HG02678 (cell line): ENCODE measurements around the gene GNE.
"Not testable (repeated sequence)": the region's sequence is repeated elsewhere in the genome, so short reads cannot be mapped to it uniquely, and the experiment has no call there.

Experiments
- ATAC-seq: cut with Tn5 transposase; IDR thresholded peaks from one replicate; pipeline ENCODE4 v1.9.1; 2021; ENCODE audit warnings: mild to moderate bottlenecking, moderate library complexity; ENCODE audit not compliant: unreplicated experiment

Gene GNE, protein sequence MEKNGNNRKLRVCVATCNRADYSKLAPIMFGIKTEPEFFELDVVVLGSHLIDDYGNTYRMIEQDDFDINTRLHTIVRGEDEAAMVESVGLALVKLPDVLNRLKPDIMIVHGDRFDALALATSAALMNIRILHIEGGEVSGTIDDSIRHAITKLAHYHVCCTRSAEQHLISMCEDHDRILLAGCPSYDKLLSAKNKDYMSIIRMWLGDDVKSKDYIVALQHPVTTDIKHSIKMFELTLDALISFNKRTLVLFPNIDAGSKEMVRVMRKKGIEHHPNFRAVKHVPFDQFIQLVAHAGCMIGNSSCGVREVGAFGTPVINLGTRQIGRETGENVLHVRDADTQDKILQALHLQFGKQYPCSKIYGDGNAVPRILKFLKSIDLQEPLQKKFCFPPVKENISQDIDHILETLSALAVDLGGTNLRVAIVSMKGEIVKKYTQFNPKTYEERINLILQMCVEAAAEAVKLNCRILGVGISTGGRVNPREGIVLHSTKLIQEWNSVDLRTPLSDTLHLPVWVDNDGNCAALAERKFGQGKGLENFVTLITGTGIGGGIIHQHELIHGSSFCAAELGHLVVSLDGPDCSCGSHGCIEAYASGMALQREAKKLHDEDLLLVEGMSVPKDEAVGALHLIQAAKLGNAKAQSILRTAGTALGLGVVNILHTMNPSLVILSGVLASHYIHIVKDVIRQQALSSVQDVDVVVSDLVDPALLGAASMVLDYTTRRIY

DNA sequence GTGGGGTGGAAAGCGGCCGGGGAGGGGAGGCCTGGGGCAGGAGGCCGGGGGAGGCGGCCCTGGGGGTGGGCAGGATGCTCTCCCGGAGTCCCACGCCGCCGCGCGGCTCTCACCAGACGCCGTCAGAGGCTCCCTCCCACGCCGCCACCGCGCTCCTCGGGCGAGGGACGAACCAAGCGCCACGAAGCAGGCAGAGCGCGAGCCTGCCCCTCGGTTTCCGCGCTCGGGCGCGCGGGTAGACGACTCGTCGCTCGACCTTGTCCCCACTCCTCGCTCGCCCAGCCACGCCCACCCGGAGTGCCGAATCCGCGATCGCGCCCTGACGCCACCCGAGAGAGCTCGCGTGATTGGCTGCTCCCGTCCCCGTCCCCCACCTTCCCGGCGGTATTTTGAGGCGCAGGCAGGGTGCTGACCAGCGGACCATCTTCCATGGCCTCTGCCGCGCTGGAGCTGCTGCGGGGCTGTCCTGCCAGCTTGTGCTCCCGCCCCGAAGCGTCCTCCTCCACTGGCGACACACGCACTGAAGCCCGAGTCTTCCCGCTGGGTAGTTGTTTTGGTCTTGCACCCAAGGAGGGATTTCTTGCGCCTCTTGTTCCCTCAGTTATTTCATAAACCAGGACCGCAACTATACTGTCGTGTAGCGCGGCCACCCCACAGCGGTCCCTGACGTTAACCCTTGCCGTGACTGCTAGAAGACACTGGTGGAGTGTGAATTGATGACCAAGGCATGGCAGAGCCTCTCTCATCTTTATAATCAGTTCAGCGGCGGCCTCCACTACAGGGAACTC lies at the start of gene GNE:
GNE (minus strand) TSS at position 241 of the 788 bp plus-strand sequence. CDS start 9,093 bp downstream, outside the sequence.
- peak; percentile 90 for ATAC-seq

DNA sequence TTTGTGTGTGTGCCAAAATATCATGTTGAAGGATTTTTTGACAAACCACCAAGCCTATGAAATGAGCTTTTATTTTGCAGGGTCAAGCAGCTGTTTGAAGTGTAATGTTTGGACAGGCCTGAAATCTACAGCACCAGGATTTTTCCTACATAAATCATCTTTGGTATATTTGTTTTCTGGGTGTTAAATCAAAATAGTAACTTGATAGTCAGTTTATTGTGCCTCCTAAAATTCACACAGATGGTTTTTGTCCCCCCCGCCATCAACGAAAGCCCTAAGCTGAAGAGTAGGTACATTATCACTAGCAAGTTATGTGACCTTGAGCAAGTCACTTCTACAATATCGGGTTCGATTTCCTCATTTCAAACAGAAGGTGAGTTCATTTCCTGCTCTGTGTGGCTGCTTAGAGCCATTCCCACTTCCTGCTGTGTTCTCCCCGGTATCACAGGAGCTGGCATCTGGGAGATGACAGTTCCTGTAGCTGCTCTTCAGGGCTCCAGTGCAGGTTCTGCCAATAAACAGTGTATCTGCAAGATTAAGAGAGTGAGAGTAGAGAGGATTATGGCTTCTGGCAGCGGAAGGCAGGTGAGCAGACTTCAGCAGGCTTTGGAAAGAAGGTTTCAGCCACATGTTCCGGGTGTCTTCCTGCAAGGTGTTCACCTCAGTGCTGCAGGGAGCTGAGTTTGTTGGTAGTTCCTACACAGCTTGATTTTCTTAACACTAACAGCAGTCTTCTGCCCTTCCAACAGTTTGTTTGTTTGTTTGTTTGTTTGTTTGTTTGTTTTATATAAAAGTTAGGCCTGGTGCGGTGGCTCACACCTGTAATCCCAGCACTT lies 48.4 kb upstream of the GNE start:
- no peak for ATAC-seq

DNA sequence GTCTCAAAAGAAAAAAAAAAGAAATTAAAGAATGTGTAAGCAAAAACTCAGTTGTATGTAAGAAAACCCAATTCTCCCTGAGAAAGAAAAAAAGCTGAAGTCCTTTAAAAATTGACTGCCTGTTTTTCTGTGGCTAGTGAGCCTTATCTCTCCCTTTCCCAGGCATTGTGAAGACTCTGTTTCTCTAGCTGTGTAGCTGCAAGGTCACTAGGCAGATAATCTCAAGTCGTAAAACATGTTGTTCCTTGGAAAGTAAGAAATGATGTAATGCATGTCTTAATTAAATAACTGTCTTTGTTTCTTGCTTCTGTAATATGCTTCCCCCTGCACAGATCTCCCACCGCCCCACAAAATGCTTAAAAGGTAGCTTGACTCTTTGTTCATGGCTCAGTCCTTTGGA lies 46.1 kb upstream of the GNE start:
- not testable (repeated sequence) for ATAC-seq

DNA sequence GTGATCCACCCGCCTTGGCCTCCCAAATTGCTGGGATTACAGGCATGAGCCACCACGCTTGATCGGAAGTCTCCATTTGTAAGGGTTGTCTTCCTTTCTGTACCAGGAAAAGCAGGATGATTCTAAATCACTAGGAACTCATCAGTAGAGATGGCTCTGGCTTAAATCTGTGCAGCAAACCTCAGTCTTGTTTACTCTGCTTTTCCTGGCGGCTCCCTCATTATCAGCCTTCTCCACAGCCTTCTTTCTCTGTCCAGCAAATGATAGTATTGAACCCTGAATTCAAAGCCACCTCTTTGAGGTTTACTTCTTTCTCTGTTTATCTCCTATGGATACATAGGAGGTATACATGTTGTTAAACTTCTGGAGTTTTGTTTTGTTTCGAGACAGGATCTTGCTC lies 43.0 kb upstream of the GNE start:
- ATAC-seq: no peak

DNA sequence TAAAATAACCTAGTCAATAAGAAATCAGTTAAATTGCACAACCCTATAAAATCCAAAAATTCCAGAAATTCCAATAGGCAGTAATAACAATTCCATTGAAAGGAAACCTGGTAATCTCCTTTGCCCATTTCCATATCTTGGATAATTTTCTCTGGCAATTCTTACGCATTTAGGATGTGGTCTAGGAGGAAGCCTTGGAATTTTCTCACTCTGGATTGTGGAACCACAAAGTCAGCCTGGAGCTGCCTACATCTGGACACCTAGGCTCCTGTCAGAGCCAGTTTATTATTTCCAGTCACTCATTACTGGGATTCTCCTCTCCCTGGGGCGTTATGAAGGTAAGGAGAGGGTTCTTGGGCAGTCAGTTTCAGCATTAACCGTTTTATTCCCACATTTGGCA lies 40.3 kb upstream of the GNE start:
- ATAC-seq: no peak

DNA sequence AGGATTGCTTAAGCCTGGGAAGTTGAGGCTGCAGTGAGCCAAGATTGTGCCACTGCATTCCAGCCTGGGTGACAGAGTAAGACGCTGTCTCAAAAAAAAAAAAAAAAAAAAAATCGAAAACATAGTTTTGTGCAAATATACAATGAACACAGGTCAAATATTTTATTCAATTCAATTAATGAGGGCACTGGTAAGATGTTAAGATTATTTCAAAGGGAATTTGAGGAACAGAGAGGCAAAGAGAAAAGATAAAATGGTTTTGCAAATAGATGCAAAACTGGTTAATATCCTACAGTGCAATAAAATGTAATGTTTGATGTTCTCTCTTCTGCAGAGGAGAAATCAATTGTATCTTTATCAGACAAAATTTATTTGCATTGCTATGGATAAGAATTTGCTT lies 39.5 kb upstream of the GNE start:
- ATAC-seq: no peak

DNA sequence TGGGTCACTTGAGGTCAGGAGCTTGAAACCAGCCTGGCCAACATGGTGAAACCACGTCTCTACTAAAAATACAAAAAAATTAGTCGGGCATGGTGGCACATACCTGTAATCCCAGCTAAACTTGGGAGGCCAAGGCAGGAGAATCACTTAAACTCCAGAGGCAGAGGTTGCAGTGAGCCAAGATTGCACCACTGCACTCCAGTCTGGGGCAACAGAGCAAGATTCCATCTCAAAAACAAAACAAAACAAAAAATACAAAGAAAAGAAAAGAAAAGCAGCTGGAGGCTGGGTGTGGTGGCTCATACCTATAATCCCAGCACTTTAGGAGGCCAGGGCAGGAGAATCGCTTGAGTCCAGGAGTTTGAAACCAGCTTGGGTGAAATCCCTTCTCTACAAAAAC lies 36.7 kb upstream of the GNE start:
- ATAC-seq: not testable (repeated sequence)

DNA sequence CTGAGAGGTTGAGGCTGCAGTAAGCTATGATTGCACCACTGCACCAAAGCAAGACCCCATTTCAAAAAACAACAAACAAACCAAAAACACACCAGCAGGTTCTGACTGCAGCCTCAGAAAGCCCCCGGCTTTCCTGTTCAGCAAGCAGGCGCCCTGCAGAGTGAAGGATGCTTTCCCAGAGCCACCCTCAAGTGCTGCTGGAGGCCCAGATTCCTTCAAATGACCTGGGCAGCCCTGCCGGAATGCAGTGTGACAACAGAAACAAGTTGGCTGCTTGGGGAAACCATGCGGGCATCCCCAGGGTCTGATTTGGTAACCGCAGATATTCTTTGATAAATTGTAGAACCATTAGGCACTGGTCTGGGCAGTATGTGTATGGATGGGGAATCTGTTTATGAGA lies 35.7 kb upstream of the GNE start:
- no peak for ATAC-seq

DNA sequence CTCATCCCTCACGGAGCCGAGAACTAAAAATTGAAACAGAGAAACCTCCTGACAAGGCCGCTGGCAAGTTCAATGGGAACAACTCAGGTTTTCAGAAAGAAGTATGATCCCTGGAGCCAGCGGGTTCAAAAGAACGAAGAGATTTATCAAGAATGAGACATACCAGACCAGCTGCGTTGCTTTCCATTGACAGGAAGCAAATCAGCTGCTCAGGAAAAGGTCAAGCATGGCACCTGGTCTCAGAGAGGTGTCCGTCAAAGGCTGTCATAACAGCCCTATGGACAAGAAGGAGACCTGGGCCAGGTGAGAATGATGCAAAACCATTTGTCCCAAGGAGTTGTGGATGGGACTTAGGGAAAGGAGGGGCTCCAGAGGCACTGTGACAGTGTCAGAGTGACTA lies 34.9 kb upstream of the GNE start:
- ATAC-seq: no peak

DNA sequence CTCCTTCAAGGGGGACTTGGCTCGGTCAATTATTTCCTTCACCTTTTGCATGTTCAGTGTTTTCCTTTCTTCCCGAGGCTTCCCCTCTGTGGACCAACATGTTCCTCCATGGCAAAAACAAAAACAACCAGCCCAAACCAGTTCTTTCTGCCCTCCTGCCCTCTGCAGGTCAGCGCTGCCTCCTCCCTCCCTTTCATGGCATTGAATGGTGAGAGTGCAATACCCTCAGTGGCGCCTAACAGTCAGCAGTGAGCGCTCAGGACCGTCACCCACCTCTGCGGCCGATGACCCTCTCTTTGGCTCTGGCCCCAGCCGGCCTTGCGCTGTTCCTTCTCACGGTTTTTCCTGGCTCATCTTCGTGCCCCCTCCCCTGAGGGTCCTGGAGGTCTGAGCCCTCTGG lies 34.4 kb upstream of the GNE start:
- ATAC-seq: no peak

DNA sequence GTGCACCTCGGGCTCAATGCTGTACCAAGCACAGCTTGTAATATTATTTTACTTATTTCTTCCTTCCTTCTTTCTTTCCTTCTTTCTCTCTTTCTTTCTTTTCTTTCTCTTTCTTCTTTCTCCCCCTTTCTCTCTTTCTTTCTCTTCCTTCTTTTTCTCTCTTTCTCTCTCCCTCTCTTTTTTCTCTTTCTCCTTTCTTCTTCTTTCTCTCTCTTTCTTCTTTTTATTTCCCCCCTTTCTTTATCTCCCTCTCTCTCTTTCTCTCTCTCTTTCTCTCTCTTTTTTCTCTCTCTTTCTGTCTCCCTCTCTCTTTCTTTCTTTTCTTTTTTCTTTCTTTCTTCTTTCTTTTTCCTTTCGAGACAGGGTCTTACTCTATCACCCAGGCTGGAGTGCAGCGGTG lies 32.7 kb upstream of the GNE start:
- ATAC-seq: no peak

DNA sequence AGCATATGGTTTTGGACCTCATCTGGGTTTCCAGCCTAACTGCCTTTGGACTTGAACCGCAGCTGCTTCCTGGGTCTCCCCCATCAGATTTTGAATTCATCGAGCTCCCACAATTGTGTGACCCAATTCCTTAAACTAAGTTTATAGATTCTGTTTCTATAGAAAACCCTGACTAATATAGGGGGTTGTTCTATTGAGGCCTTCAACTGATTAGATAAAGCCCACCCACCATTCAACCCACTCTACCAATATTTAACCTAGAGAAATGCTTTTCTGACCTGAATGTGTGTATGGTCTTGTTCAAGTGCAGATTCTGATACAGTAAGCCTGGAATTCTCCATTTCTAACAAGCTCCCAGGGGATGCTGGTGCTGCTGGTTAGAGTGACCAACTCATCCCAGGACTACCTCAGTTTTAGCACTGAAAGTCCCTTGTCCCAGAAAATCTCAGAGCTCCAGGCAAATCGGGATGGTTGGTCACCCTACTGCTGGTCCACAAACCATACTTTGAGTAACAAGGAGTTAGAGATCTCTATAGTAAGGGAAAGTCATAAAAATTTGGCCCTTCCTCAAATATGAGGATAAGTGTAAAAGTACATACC lies 31.7 kb upstream of the GNE start:
- ATAC-seq: no peak

DNA sequence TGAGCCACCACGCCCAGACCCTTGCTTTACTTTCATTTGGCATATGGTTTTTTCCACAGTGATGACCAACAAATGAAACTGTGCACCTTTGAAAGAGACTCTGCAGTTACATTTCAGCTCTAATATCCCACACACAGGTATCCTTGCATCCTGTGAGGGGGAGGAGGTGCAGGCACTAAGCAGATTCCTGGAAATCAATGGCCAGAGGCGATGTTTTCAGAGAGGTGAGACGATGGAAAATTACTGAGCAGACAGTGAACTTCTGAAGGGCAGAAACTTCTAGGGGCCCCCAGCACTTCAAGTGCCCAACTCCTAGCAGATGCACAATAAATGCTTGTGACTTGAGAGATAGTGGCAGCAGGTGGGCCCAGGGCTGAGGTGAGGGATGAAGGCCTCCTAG lies 29.8 kb upstream of the GNE start:
- ATAC-seq: no peak

DNA sequence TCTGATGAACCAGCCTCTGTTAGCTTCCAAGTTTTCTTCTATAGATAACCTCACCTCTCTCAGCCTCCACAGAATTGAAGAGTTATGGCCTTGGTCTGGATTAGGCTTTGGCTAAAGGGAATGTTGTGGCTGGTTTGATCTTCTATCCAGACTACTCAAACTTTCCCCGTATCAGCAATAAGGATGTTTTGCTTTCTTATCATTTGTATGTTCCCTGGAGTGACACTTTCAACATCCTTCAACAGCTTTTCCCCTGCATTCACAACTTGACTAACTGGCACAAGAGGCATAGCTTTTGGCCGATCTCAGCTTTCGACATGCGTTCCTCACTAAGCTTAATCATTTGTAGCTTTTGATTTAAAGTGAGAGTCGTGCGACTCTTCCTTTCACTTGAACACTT lies 28.1 kb upstream of the GNE start:
- no peak for ATAC-seq

DNA sequence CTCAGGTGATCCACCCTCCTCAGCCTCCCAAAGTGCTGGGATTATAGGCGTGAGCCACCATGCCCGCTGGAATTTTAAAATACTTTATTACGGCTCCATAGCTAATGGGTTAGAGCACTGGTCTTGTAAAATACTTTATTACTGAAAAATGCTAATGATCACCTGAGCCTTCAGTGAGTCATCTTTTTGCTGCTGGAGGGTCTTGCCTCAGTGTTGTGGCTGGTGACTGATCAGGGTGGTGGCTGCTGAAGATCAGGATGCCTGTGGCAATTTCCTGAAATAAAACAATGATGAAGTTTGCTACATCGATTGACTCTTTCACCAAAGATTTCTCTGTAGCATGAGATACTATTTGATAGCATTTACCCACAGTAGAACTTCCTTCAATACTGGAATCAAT lies 26.0 kb upstream of the GNE start:
- no peak for ATAC-seq

DNA sequence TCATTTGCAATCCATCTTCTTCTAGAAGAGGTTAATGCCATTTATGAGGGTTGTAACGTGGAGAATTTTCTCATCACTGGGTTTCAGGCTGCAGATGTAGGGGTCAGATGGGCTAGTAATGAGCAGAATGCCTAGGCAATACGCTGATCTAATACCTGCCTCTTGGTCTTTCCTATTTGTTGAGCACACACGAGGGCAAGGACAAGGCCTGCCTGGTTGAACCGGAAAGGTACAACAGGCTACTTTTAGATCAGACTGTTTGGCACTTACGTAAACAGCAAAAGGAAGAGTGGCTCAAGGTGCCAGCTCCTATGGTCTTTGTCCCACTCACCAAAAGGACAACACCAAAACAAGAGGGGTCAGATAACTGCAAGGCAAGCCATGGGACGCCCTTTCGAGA lies 24.0 kb upstream of the GNE start:
- no peak for ATAC-seq

DNA sequence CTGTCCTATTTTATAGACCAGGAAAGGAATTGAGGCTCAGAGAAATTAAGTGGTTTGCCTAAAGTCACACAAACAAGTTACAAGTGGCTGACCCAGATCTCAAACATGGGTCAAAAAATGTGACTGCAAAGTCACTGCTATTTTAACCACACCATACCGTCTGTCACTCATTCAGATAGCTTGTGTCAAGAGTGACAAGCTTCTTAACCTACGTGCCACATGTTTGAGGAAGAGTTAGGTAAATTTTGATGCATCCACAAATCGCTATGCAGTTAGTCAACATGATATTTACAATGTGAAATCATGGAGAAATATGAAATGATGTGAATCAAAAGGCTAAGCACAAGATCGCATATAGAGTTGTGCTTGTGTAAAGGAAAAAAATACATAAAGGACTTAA lies 22.7 kb upstream of the GNE start:
- no peak for ATAC-seq

DNA sequence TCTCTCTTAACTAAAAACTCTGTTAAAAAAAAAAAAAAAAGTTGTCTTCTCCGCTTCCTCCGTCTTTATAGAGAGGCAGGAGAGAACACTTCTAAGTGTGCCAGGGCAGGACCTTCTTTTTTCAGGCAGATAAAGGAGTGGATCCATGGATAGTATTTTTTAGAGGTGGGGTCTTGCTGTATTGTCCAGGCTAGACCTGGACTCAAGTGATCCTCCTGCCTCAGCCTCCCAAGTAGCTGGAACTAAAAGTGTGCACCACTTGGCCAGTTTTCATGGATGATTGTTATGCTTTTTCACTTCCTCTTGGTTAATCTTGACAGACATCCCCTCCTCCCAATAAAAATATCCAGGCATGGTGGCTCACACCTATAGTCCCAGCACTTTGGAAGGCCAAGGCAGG lies 20.0 kb upstream of the GNE start:
- ATAC-seq: no peak

DNA sequence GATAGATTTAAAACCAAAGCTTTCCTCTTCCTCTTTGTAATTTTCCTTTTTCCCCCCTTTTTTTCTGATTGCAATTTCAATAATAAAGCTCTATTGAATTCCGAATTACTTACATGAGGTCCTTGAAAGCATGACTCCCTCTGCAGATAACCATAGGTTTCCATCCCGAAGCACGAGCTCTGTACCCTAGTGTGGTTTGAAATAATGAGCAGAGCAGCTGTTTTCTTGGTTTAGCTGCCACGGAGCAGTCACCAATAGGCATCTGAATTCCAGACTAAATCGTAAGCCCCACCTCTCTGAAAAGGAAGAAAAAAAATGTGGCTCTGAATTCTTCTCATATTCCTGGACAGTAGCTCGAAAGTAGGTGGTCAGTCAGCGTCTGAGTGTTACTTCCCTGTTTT lies 18.5 kb upstream of the GNE start:
- no peak for ATAC-seq

DNA sequence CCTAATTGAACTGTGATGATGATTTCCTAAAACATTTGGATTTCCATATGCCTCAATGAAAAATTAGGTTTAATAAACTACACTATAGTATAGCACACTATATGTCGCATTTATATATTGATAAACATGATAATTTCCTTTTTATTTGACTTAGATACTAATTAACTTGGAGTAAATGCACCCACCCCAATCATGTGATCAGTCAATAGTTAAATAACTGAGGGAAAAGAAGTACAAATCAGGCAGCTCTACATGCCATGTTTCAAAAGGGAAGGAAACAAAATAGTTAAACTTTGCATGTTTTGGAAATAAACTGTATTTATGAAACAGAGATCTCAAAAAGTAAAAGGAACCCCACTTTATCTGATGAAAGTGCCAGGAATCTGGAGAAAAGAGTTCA lies 18.0 kb upstream of the GNE start:
- no peak for ATAC-seq
